Ovary (tissue), 9 donors: ENCODE data around the gene MINDY1. TPM values are rescaled to one million over a fixed set of nuclear protein-coding genes. Genes with fewer than 3 reads are reported as not detected.

Experiments
- DNase-seq, 5 donors: peaks; one replicate each; pipeline ENCODE4 v3.0.0-alpha.2; 2019 to 2020
- H3K27ac ChIP-seq, 2 donors: fragments of 200-600 bp; one replicate each; pipeline versions ENCODE4 v1.5.1 to v1.8.0; 2019 to 2022
- H3K27me3 ChIP-seq: fragments of 200-600 bp; one replicate; pipeline ENCODE4 v1.8.0; 2022
- H3K36me3 ChIP-seq: fragments of 200-600 bp; sonication (generic); one replicate; pipeline ENCODE4 v1.5.1; 2019
- H3K4me1 ChIP-seq: one replicate; pipeline ENCODE4 v1.8.1; 2013; ENCODE audit warnings: mild to moderate bottlenecking, moderate library complexity; ENCODE audit not compliant: insufficient read depth
- H3K4me3 ChIP-seq: fragments of 200-600 bp; sonication (generic); one replicate; pipeline ENCODE4 v1.5.1; 2017
- H3K9me3 ChIP-seq, 2 donors: fragments of 200-600 bp in 1 of 2; sonication (generic) in 1 of 2; one replicate each; pipeline versions ENCODE4 v1.5.1 to v1.8.1; 2013 to 2019; ENCODE audit warnings: mild to moderate bottlenecking in 1 of 2, moderate library complexity in 1 of 2
- EP300 ChIP-seq: sonication (generic); formaldehyde crosslinking; IDR thresholded peaks from one replicate; pipeline ENCODE4 v1.6.1; 2017; ENCODE audit warnings: antibody characterized with exemption
- POLR2A ChIP-seq: fragments of 450-650 bp; IDR thresholded peaks from one replicate; pipeline ENCODE4 v1.6.1; 2017; ENCODE audit warnings: antibody characterized with exemption, mild to moderate bottlenecking, moderate library complexity
- WGBS, 3 donors: extraction: QIAGEN DNeasy Blood & Tissue Kit in 1 of 3; methylation state at CpG; one replicate each; pipeline versions ENCODE4 v1.1.5 to v1.1.7; 2013 to 2017; 5-methylcytosine and 5-hydroxymethylcytosine counted together
- intact Hi-C, 4 donors: fragments of 100-400 bp; cut with DNase I; formaldehyde crosslinking; loops; one replicate each; pipeline versions ENCODE4 v1.11.0 to v1.15.1; 2022 to 2023
- polyA plus RNA-seq, 2 donors: library from polyadenylated mRNA; stranded (reverse); fragments of 200-250 nt in 1 of 2; fragments of 350-450 nt in 1 of 2; fragmentation: Illumina TruSeq in 1 of 2; extraction: RNeasy Lipid Tissue Mini Kit (QIAGEN cat#74804) in 1 of 2; gene quantifications; one replicate each; pipeline ENCODE4 v1.2.3, GENCODE V29; 2013 to 2014
- total RNA-seq, 7 donors: library from RNA; depleted of rRNA in 2 of 7; stranded (reverse); fragments of >200 nt in 2 of 7; fragmentation: NEBNext Ultra II Directional in 3 of 7; extraction: Animal tissue kit (Norgen Biotek cat#: 25700) in 3 of 7; gene quantifications; one replicate each; pipeline versions ENCODE4 v1.1.0 to v1.2.4, GENCODE V29; 2016 to 2023
- TF ChIP-seq, protein P1 (sequence below), 3 donors: fragments of 450-650 bp in 2 of 3; fragments of 200-600 bp in 1 of 3; IDR thresholded peaks; one replicate each; pipeline versions ENCODE4 v1.5.1 to v1.8.0; 2016 to 2022; ENCODE audit warnings: antibody characterized with exemption in 3 of 3, mild to moderate bottlenecking in 1 of 3
- donor health status: DM: no; HTN: no; CAD: no; lungs with moderate emphysema.
- donor health status: DM: no; HTN: no; CAD: no.
- donor health status: Bipolar disorder and iron deficiency.
- donor health status: DM: yes; HTN: yes; CAD: no.
- donor health status: DM: no; HTN: no; CAD: no.
- donor health status: DM: yes; HTN: yes; CAD: no.

The MINDY1 gene
- total and polyA plus RNA-seq, 9 donors = 17.1 to 35.6 (median 26.9) TPM

DNA sequence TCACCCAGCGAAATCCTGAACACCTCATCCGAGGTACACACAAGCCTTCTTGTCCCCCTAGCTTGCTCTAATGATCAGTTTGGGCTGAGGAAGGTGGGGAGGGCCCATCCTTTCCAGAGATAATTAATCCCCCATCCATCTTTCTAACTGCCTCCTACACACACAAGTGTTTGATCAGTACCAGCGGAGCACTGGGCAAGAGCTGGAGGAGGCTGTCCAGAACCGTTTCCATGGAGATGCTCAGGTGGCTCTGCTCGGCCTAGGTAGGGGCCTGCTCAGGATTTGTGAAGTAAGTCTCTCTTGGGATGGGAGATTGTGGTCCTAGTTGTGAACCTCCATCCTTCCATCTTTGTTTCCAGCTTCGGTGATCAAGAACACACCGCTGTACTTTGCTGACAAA is 18.8 kb downstream of the MINDY1 start:
- Histone ChIP-seq H3K4me1 (no peaks in the 10 kb centered on the region), H3K4me3 (no peak overlapping the region), H3K27me3 (no peaks in the 10 kb centered on the region), H3K9me3 (no peaks in the 10 kb centered on the region), H3K36me3 (no peaks in the 10 kb centered on the region), H3K27ac (no peak overlapping the region)
- intact Hi-C loops = no loop called here
- 74 to 82% (median 75%) methylated on average over 7 of the region's 7 CpGs for WGBS, 3 donors
- no peak for DNase-seq
- no peak for TF ChIP-seq EP300
- TF ChIP-seq, protein P1, sequence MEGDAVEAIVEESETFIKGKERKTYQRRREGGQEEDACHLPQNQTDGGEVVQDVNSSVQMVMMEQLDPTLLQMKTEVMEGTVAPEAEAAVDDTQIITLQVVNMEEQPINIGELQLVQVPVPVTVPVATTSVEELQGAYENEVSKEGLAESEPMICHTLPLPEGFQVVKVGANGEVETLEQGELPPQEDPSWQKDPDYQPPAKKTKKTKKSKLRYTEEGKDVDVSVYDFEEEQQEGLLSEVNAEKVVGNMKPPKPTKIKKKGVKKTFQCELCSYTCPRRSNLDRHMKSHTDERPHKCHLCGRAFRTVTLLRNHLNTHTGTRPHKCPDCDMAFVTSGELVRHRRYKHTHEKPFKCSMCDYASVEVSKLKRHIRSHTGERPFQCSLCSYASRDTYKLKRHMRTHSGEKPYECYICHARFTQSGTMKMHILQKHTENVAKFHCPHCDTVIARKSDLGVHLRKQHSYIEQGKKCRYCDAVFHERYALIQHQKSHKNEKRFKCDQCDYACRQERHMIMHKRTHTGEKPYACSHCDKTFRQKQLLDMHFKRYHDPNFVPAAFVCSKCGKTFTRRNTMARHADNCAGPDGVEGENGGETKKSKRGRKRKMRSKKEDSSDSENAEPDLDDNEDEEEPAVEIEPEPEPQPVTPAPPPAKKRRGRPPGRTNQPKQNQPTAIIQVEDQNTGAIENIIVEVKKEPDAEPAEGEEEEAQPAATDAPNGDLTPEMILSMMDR (IDR thresholded peaks at IDR 0.05) = no peak
- no peak for TF ChIP-seq POLR2A

DNA sequence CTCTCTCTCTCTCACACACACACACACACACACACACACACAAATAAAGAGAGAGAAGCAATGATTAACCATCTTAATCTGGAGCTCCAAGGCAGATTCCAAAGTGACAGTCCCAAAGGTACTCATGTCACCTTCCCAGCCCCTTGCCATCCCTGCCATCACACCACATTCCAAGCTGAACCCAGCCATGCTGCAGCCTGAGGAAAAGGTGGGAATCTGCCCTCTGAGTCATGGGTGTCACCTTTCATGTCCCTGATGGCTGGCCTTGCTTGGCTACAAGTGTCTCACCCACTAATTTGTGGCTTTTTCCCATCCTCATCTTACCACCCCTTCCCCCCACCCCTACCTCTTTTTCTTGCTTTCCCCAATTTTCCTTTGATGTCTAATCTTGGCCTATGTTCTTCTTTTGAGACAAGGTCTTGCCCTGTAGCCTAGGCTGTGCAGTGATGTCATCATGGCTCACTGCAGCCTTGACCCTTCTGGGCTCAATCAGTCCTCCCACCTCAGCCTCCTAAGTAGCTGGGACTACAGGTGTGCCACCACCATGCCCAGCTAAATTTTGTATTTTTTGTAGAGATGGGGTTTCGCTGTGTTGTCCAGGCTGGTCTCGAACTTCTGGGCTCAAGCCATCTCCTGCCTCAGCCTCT is 21.4 kb downstream of the MINDY1 start:
- Histone ChIP-seq H3K4me1 (no peaks in the 10 kb centered on the region), H3K27me3 (no peaks in the 10 kb centered on the region), H3K36me3 (no peaks in the 10 kb centered on the region), H3K4me3 (no peak overlapping the region), H3K27ac (no peak overlapping the region), H3K9me3 (no peaks in the 10 kb centered on the region)
- TF ChIP-seq, protein P1 (IDR thresholded peaks at IDR 0.05) = no peak
- TF ChIP-seq EP300 (no peak), POLR2A (no peak)
- no peak for DNase-seq
- intact Hi-C loops = no loop called here
- WGBS, 3 donors = 88 to 97% (median 96%) methylated on average over 2 of the region's 2 CpGs

DNA sequence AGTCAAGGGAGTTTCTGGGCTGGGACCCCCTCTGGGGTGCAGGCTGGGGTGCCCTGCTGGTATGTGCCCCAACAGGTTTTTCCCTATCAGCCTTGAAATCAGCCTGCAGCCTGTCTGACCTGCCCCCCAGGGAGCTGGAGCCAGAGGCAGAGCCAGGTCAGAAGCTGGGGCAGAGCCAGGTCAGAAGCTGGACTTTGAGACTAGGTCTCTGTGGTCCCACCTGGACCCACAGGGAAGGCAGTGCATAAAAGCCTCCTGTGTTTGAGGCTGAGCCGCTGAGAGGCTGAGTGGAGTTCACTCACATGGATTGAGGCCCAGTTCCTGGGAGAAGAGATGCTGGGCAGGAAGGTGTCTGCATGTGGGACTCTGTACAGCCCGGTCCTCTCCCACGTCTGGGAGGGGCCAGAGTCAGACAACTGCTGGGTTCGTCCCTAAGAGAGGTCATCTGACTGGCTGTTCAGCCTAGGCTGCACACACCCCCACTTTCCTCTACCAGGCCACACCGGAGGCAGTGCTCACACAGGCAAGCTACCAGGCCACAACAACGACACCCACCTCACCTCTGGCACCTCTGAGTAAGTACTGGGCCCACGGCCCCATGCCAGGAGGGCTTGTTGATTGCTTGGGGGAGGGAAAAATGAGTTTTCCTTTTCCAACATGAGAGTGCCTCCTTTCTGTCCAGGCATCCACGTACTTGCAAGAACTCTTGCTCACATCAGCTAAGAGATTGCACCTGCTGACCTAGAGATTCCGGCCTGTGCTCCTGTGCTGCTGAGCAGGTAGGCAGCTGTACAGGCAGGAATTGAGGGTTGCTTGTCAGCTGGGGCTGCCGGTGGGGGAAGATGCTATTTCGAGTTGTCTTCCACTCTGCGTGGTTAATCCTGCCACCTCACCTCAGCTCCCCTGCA is 24.6 kb downstream of the MINDY1 start, which contains the start of gene ANXA9:
ANXA9 (plus strand) TSS at position 488 of the 908 bp plus-strand sequence. CDS start 814 bp downstream, outside the sequence.
- no peaks in the 10 kb centered on the region for H3K27me3 ChIP-seq
- intact Hi-C loops = no loop called here
- H3K27ac ChIP-seq = no peak within 1 kb of the TSS
- no peaks in the 10 kb centered on the region for H3K36me3 ChIP-seq
- 37 to 48% (median 47%) methylated on average over 12 of the region's 12 CpGs for WGBS, 3 donors
- peaks cover 6% of the 10 kb centered on the region for H3K4me1 ChIP-seq
- H3K4me3 ChIP-seq = no peak within 1 kb of the TSS
- no peaks in the 10 kb centered on the region for H3K9me3 ChIP-seq
- no peak for TF ChIP-seq POLR2A
- TF ChIP-seq EP300 = no peak
- TF ChIP-seq, protein P1 (IDR thresholded peaks at IDR 0.05) = no peak
- DNase-seq = peak in 1 of 5 donors; percentile 49

DNA sequence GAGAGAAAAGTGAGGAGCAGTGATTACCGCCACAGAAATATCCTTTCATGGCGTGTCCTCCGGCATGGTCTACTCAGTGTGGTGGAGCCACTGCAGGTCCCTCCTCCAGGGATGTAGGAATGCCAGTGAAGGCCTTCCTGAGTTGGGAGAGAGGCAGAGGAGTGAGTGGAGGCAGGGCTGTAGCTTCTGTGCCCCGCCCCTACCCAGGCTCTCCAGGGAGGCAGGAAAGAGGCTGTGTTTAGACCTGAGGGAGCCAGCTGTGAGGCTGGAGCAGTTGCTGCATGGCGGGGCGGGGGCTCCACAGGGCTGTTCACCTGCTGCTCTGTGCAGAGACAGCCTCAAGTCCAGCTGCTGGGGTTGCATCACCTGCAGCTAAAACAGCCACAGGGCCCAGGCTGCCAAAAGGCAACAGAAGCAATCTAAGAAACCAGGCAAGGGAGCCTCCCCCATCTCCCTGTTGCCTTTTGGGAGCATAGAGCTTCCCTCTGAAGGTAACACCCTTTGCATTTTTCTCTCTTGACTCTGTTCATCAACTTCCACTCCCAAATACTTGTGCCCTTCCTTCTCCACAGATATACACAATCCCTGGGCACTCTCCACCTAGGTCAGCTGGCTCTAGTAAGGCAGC is 25.4 kb downstream of the MINDY1 start:
- no peak overlapping the region for H3K27ac ChIP-seq
- no peaks in the 10 kb centered on the region for H3K36me3 ChIP-seq
- no peak for DNase-seq
- WGBS, 3 donors = 79 to 87% (median 86%) methylated on average over 6 of the region's 6 CpGs
- intact Hi-C loops = no loop called here
- H3K4me1 ChIP-seq = peaks cover 6% of the 10 kb centered on the region
- H3K27me3 ChIP-seq = no peaks in the 10 kb centered on the region
- no peaks in the 10 kb centered on the region for H3K9me3 ChIP-seq
- no peak for TF ChIP-seq POLR2A
- TF ChIP-seq EP300 = no peak
- TF ChIP-seq, protein P1 (IDR thresholded peaks at IDR 0.05) = no peak
- H3K4me3 ChIP-seq = no peak overlapping the region
